Measurements from ENCODE around the gene HORMAD2.

Gene HORMAD2

GRCh38 chr22:30159561-30160353 is 79.5 kb downstream of the HORMAD2 start:
- DNase-seq (ENCODE audit: low read depth in 2 of 2, low spot score in 1 of 2) = no peak

GRCh38 chr22:30161051-30161469 is 80.8 kb downstream of the HORMAD2 start:
- no peak for DNase-seq (ENCODE audit: low read depth in 2 of 2, low spot score in 1 of 2)

GRCh38 chr22:30167296-30167695 is 87.0 kb downstream of the HORMAD2 start:
- no peak for DNase-seq (ENCODE audit: low read depth in 2 of 2, low spot score in 1 of 2)

- DNase-seq (ENCODE audit: low read depth in 2 of 2, low spot score in 1 of 2) = no peak
Measured at GRCh38 chr22:30167734-30168133, 87.5 kb downstream of the HORMAD2 start.

GRCh38 chr22:30169002-30169401 is 88.7 kb downstream of the HORMAD2 start:
- DNase-seq (ENCODE audit: low read depth in 2 of 2, low spot score in 1 of 2) = no peak

GRCh38 chr22:30170129-30170528 is 89.9 kb downstream of the HORMAD2 start:
- no peak for DNase-seq (ENCODE audit: low read depth in 2 of 2, low spot score in 1 of 2)

GRCh38 chr22:30171008-30171407 is 90.7 kb downstream of the HORMAD2 start:
- no peak for DNase-seq (ENCODE audit: low read depth in 2 of 2, low spot score in 1 of 2)

GRCh38 chr22:30175690-30176288 is 95.5 kb downstream of the HORMAD2 start:
- no peak for DNase-seq (ENCODE audit: low read depth in 2 of 2, low spot score in 1 of 2)

- DNase-seq (ENCODE audit: low read depth in 2 of 2, low spot score in 1 of 2) = no peak
Measured at GRCh38 chr22:30176431-30176830, 96.2 kb downstream of the HORMAD2 start.

GRCh38 chr22:30178181-30179126 is 98.2 kb downstream of the HORMAD2 start:
- no peak for DNase-seq (ENCODE audit: low read depth in 2 of 2, low spot score in 1 of 2)

GRCh38 chr22:30180616-30181015 is 100.4 kb downstream of the HORMAD2 start:
- DNase-seq (ENCODE audit: low read depth in 2 of 2, low spot score in 1 of 2) = no peak

- no peak for DNase-seq (ENCODE audit: low read depth in 2 of 2, low spot score in 1 of 2)
Measured at GRCh38 chr22:30181459-30182349, 101.4 kb downstream of the HORMAD2 start.

- no peak for DNase-seq (ENCODE audit: low read depth in 2 of 2, low spot score in 1 of 2)
Measured at GRCh38 chr22:30182350-30182745, 102.1 kb downstream of the HORMAD2 start.

GRCh38 chr22:30182815-30183214 is 102.6 kb downstream of the HORMAD2 start:
- no peak for DNase-seq (ENCODE audit: low read depth in 2 of 2, low spot score in 1 of 2)

- DNase-seq (ENCODE audit: low read depth in 2 of 2, low spot score in 1 of 2) = no peak
Measured at GRCh38 chr22:30183271-30183670, 103.0 kb downstream of the HORMAD2 start.

- no peak for DNase-seq (ENCODE audit: low read depth in 2 of 2, low spot score in 1 of 2)
Measured at GRCh38 chr22:30183861-30184278, 103.6 kb downstream of the HORMAD2 start.

GRCh38 chr22:30185129-30185528 is 104.9 kb downstream of the HORMAD2 start:
- no peak for DNase-seq (ENCODE audit: low read depth in 2 of 2, low spot score in 1 of 2)

GRCh38 chr22:30185549-30185948 is 105.3 kb downstream of the HORMAD2 start:
- no peak for DNase-seq (ENCODE audit: low read depth in 2 of 2, low spot score in 1 of 2)

GRCh38 chr22:30186041-30186440 is 105.8 kb downstream of the HORMAD2 start:
- DNase-seq (ENCODE audit: low read depth in 2 of 2, low spot score in 1 of 2) = no peak

GRCh38 chr22:30186510-30186909 is 106.2 kb downstream of the HORMAD2 start:
- DNase-seq (ENCODE audit: low read depth in 2 of 2, low spot score in 1 of 2) = no peak

GRCh38 chr22:30187094-30187493 is 106.8 kb downstream of the HORMAD2 start:
- no peak for DNase-seq (ENCODE audit: low read depth in 2 of 2, low spot score in 1 of 2)

Measured in stimulated activated CD8-positive, alpha-beta memory T cell treated with anti-CD3 and anti-CD28 coated beads, Interleukin-4, amount 100 ng/mL, for 4 hours (primary cell).